GM12865 (cell line): ENCODE measurements around the gene TIMM23.

Experiments
- DNase-seq: peaks from one replicate; pipeline ENCODE4 v3.0.0; 2010; ENCODE audit warnings: low read depth
- H3K4me3 ChIP-seq: 2 replicates; pipeline ENCODE4 v1.5.1; 2011; ENCODE audit warnings: mild to moderate bottlenecking, low read depth, low read length, control low read depth
- CTCF ChIP-seq: IDR thresholded peaks from 2 replicates; pipeline ENCODE4 v1.5.1; 2011; ENCODE audit warnings: low read length, control low read depth, low read depth, inconsistent platforms; ENCODE audit not compliant: insufficient read depth; ENCODE audit errors: missing control alignments

TIMM23 gene

GRCh38 chr10:46050941-46051623 is 78.8 kb downstream of the TIMM23 start:
- TF ChIP-seq CTCF: no peak
- H3K4me3 ChIP-seq: no peak overlapping the region
- peak; percentile 14 for DNase-seq

GRCh38 chr10:46052057-46052790 is 79.9 kb downstream of the TIMM23 start:
- no peak for TF ChIP-seq CTCF
- no peak for DNase-seq
- H3K4me3 ChIP-seq: no peak overlapping the region

- DNase-seq: no peak
- no peak for TF ChIP-seq CTCF
- H3K4me3 ChIP-seq: no peak overlapping the region
Observed at GRCh38 chr10:46052791-46053375, 80.6 kb downstream of the TIMM23 start.
